ENCODE data around the gene RAP1A. TPM values are rescaled to one million over a fixed set of nuclear protein-coding genes. Genes with fewer than 3 reads are reported as not detected.
"Not testable (repeated sequence)": the region's sequence is repeated elsewhere in the genome, so short reads cannot be mapped to it uniquely, and the experiment has no call there.

RAP1A gene
- total RNA-seq, 2 donors from 2014 or later, result 31.4 to 39.1 TPM

- Histone ChIP-seq H3K4me3 (no peak overlapping the region), H3K27ac (no peak overlapping the region), H3K36me3 (no peaks in the 10 kb centered on the region), H3K27me3 (replicated peaks; ENCODE audit: insufficient read depth) (no peaks in the 10 kb centered on the region), H3K4me1 (replicated peaks) (no peaks in the 10 kb centered on the region), H3K9me3 (no peaks in the 10 kb centered on the region)
- no peak for TF ChIP-seq POLR2A (IDR thresholded peaks at IDR 0.05)
- TF ChIP-seq CTCF (IDR thresholded peaks at IDR 0.05), result no peak
- TF ChIP-seq POLR2AphosphoS5 (IDR thresholded peaks at IDR 0.05), result no peak
- DNase-seq (ENCODE audit: low spot score), result no peak
- intact Hi-C loops (cut with DNase I), result no loop called here
Measured at GRCh38 chr1:111602302-111602701, 17.3 kb upstream of the RAP1A start.

- no peak for DNase-seq (ENCODE audit: low spot score)
- intact Hi-C loops (cut with DNase I), result no loop called here
- WGBS, result 91% methylated on average over 4 of the region's 4 CpGs
- Histone ChIP-seq H3K27me3 (replicated peaks; ENCODE audit: insufficient read depth) (no peaks in the 10 kb centered on the region), H3K9me3 (no peaks in the 10 kb centered on the region), H3K4me3 (no peak overlapping the region), H3K4me1 (replicated peaks) (no peaks in the 10 kb centered on the region), H3K36me3 (no peaks in the 10 kb centered on the region), H3K27ac (no peak overlapping the region)
- TF ChIP-seq POLR2AphosphoS5 (IDR thresholded peaks at IDR 0.05) (no peak), CTCF (IDR thresholded peaks at IDR 0.05) (no peak), POLR2A (IDR thresholded peaks at IDR 0.05) (no peak)
Measured at GRCh38 chr1:111602974-111603373, 16.6 kb upstream of the RAP1A start.

- Histone ChIP-seq H3K4me1 (replicated peaks) (no peaks in the 10 kb centered on the region), H3K36me3 (no peaks in the 10 kb centered on the region), H3K27ac (no peak overlapping the region), H3K27me3 (replicated peaks; ENCODE audit: insufficient read depth) (no peaks in the 10 kb centered on the region), H3K4me3 (no peak overlapping the region), H3K9me3 (no peaks in the 10 kb centered on the region)
- 74% methylated on average over 4 of the region's 4 CpGs for WGBS
- DNase-seq (ENCODE audit: low spot score), result no peak
- intact Hi-C loops (cut with DNase I), result no loop called here
- TF ChIP-seq CTCF (IDR thresholded peaks at IDR 0.05) (no peak), POLR2A (IDR thresholded peaks at IDR 0.05) (no peak), POLR2AphosphoS5 (IDR thresholded peaks at IDR 0.05) (no peak)
Measured at GRCh38 chr1:111603979-111604378, 15.6 kb upstream of the RAP1A start.

GRCh38 chr1:111604931-111605330 is 14.7 kb upstream of the RAP1A start:
- Histone ChIP-seq H3K27ac (peak overlapping the region in 1 of 2 donors; percentile 48), H3K4me3 (no peak overlapping the region), H3K27me3 (replicated peaks; ENCODE audit: insufficient read depth) (no peaks in the 10 kb centered on the region), H3K4me1 (replicated peaks) (no peaks in the 10 kb centered on the region), H3K36me3 (no peaks in the 10 kb centered on the region), H3K9me3 (no peaks in the 10 kb centered on the region)
- TF ChIP-seq POLR2A (IDR thresholded peaks at IDR 0.05) (no peak), POLR2AphosphoS5 (IDR thresholded peaks at IDR 0.05) (no peak), CTCF (IDR thresholded peaks at IDR 0.05) (no peak)
- WGBS, result 86% methylated on average over 3 of the region's 3 CpGs
- no peak for DNase-seq (ENCODE audit: low spot score)
- intact Hi-C loops (cut with DNase I), result no loop called here

- H3K4me3 ChIP-seq, result no peak overlapping the region
- intact Hi-C loops (cut with DNase I), result no loop called here
- H3K27ac ChIP-seq, result peak overlapping the region; percentile 26 to 48
- no peak for DNase-seq (ENCODE audit: low spot score)
- no peaks in the 10 kb centered on the region for H3K36me3 ChIP-seq
- TF ChIP-seq POLR2A (IDR thresholded peaks at IDR 0.05) (no peak), CTCF (IDR thresholded peaks at IDR 0.05) (no peak), POLR2AphosphoS5 (IDR thresholded peaks at IDR 0.05) (peak; percentile 16)
- H3K9me3 ChIP-seq, result no peaks in the 10 kb centered on the region
- H3K27me3 ChIP-seq (replicated peaks; ENCODE audit: insufficient read depth), result no peaks in the 10 kb centered on the region
- H3K4me1 ChIP-seq (replicated peaks), result no peaks in the 10 kb centered on the region
Measured at GRCh38 chr1:111605576-111605975, 14.0 kb upstream of the RAP1A start.

- H3K4me3 ChIP-seq; H3K36me3 ChIP-seq; H3K4me1 ChIP-seq (replicated peaks); H3K27me3 ChIP-seq (replicated peaks; ENCODE audit: insufficient read depth); intact Hi-C loops (cut with DNase I); H3K9me3 ChIP-seq; DNase-seq (ENCODE audit: low spot score): not testable (repeated sequence)
- WGBS, result 16% methylated on average over 6 of the region's 8 CpGs
- peak overlapping the region; percentile 26 to 48 for H3K27ac ChIP-seq
Measured at GRCh38 chr1:111606457-111607215, 13.0 kb upstream of the RAP1A start.

GRCh38 chr1:111608528-111608927 is 11.1 kb upstream of the RAP1A start:
- H3K4me1 ChIP-seq (replicated peaks); H3K36me3 ChIP-seq; H3K27me3 ChIP-seq (replicated peaks; ENCODE audit: insufficient read depth); H3K9me3 ChIP-seq; H3K27ac ChIP-seq; DNase-seq (ENCODE audit: low spot score); H3K4me3 ChIP-seq; intact Hi-C loops (cut with DNase I): not testable (repeated sequence)
- 93% methylated on average over 18 of the region's 24 CpGs for WGBS

Data from prostate gland (tissue), 2 donors.